ENCODE results near the gene ARHGAP11B.
"Not testable (repeated sequence)": the region's sequence is repeated elsewhere in the genome, so short reads cannot be mapped to it uniquely, and the experiment has no call there.

ARHGAP11B gene

GRCh38 chr15:30626632-30627031, 704 bp downstream of the ARHGAP11B start:
- peak overlapping the region; percentile 85 for H3K27ac ChIP-seq (ENCODE audit: insufficient read depth, low read length, poor library complexity, severe bottlenecking)
- peak overlapping the region; percentile 96 for H3K4me3 ChIP-seq (ENCODE audit: low read depth, low read length)
- Mint-ChIP-seq H3K4me3 (peak overlapping the region; percentile 96 to 99 (median 98)), H3K4me1 (peaks cover 6 to 29% (median 18%) of the 10 kb centered on the region in 4 donors), H3K27ac (peak overlapping the region; percentile 90 to 100 (median 94))
- H3K36me3 Mint-ChIP-seq; H3K27me3 Mint-ChIP-seq; H3K27me3 ChIP-seq (ENCODE audit: control insufficient read depth, insufficient read depth, low read length); H3K36me3 ChIP-seq (ENCODE audit: control insufficient read depth, insufficient read depth, low read length); H3K4me1 ChIP-seq (ENCODE audit: control insufficient read depth, insufficient read depth, low read length, poor library complexity, severe bottlenecking); H3K9me3 Mint-ChIP-seq; ATAC-seq (ENCODE audit: low read depth in 2 of 2); H3K9me3 ChIP-seq (ENCODE audit: control insufficient read depth in 2 of 2, low read length in 2 of 2): not testable (repeated sequence)
- DNase-seq: peak in 1 of 3 donors; percentile 24

DNA sequence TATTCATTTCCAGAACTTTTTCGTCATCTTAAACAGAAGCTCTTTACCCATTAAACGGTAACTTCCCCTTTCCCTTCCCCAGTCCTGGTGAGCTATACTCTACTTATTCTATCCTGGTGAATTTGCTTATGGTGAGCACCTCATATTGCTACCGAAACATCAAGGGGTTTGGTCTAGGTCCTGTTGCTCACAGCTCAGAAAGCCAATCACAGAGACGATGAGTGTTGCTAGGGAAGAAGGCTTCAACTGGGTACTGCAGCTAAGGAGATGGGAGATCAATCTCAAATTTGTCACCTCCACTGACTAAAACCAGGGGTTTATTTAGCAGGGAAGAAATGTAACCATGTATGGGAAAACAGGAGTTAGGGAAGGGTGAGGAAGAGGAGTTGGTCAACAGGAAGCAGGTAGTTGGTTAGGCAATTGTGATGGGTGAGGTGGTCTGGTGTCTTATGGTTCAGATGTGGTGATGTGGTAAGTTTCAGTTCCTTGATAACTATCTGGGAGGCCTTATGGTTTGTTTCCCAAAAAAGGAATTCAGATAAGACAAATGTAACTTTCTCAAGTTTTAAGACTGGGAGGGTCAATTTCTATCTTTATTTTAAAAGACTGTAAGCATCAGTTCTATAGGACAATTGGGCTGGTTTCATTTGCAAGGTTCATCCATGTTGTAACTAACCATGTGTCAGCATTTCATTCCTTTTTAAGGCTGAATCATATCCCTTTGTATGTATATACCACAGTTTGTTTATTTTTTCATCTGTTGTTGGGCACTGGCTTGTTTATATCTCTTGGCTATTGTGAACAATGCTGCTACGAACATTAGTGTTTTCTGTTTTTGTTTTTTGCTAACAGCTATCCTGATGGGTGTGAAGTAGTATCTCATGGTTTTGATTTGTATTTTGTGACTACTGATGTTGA, 24.3 kb downstream of the ARHGAP11B start:
- H3K27ac ChIP-seq (ENCODE audit: insufficient read depth, low read length, poor library complexity, severe bottlenecking): no peak overlapping the region

GRCh38 chr15:30661154-30661553, 35.2 kb downstream of the ARHGAP11B start:
- H3K36me3 Mint-ChIP-seq; H3K27me3 Mint-ChIP-seq; H3K9me3 ChIP-seq (ENCODE audit: control insufficient read depth in 2 of 2, low read length in 2 of 2); H3K36me3 ChIP-seq (ENCODE audit: control insufficient read depth, insufficient read depth, low read length); H3K4me3 Mint-ChIP-seq; H3K27ac Mint-ChIP-seq; H3K4me1 Mint-ChIP-seq; H3K4me3 ChIP-seq (ENCODE audit: low read depth, low read length); H3K9me3 Mint-ChIP-seq; ATAC-seq (ENCODE audit: low read depth in 2 of 2); H3K27ac ChIP-seq (ENCODE audit: insufficient read depth, low read length, poor library complexity, severe bottlenecking); H3K4me1 ChIP-seq (ENCODE audit: control insufficient read depth, insufficient read depth, low read length, poor library complexity, severe bottlenecking); H3K27me3 ChIP-seq (ENCODE audit: control insufficient read depth, insufficient read depth, low read length): not testable (repeated sequence)
- peak in 2 of 3 donors; percentile 32 to 45 for DNase-seq

More for the DNA sequence above, 24.3 kb downstream of the ARHGAP11B start:
- peaks cover 10 to 26% (median 20%) of the 10 kb centered on the region in 4 donors for H3K4me1 Mint-ChIP-seq
- Histone ChIP-seq H3K4me3 (ENCODE audit: low read depth, low read length) (peak overlapping the region; percentile 17), H3K4me1 (ENCODE audit: control insufficient read depth, insufficient read depth, low read length, poor library complexity, severe bottlenecking) (peaks cover 7% of the 10 kb centered on the region), H3K36me3 (ENCODE audit: control insufficient read depth, insufficient read depth, low read length) (no peaks in the 10 kb centered on the region), H3K27me3 (ENCODE audit: control insufficient read depth, insufficient read depth, low read length) (no peaks in the 10 kb centered on the region), H3K9me3 (ENCODE audit: control insufficient read depth in 2 of 2, low read length in 2 of 2) (no peaks in the 10 kb centered on the region)
- DNase-seq (peak in 1 of 3 donors; percentile 20), ATAC-seq (ENCODE audit: low read depth in 2 of 2) (no peak)
- H3K4me3 Mint-ChIP-seq: peak overlapping the region in 1 of 4 donors; percentile 62
- peak overlapping the region in 2 of 3 donors; percentile 37 to 52 for H3K27ac Mint-ChIP-seq
- H3K9me3 Mint-ChIP-seq: peaks cover 0 to 2% (median 0%) of the 10 kb centered on the region in 7 donors
- H3K36me3 Mint-ChIP-seq: peaks cover 17% of the 10 kb centered on the region
- no peaks in the 10 kb centered on the region for H3K27me3 Mint-ChIP-seq

DNA sequence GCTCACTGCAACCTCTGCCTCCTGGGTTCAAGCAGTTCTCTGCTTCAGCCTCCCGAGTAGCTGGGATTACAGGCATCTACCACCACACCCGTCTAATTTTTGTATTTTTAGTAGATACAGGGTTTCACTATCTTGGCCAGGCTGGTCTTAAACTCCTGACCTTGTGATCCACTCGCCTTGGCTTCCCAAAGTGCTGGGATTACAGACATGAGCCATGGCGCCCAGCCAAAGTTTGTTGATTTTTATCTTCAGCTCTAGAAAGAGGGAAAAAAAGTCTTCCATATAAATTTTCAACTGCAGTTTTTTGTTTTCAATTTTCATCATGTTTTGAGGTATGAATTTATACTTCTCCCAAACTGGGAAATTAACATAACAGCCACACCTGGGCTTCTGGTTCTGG, 43.7 kb downstream of the ARHGAP11B start:
- not testable (repeated sequence) for ATAC-seq (ENCODE audit: low read depth in 2 of 2); H3K4me3 Mint-ChIP-seq; H3K4me3 ChIP-seq (ENCODE audit: low read depth, low read length); H3K27me3 ChIP-seq (ENCODE audit: control insufficient read depth, insufficient read depth, low read length); H3K9me3 Mint-ChIP-seq; H3K27me3 Mint-ChIP-seq; H3K27ac ChIP-seq (ENCODE audit: insufficient read depth, low read length, poor library complexity, severe bottlenecking); DNase-seq; H3K4me1 ChIP-seq (ENCODE audit: control insufficient read depth, insufficient read depth, low read length, poor library complexity, severe bottlenecking); H3K36me3 ChIP-seq (ENCODE audit: control insufficient read depth, insufficient read depth, low read length); H3K9me3 ChIP-seq (ENCODE audit: control insufficient read depth in 2 of 2, low read length in 2 of 2)
- Mint-ChIP-seq H3K27ac (peak overlapping the region in 1 of 3 donors; percentile 57), H3K4me1 (peaks cover 0 to 15% (median 3%) of the 10 kb centered on the region in 4 donors), H3K36me3 (peaks cover 13% of the 10 kb centered on the region)

DNA sequence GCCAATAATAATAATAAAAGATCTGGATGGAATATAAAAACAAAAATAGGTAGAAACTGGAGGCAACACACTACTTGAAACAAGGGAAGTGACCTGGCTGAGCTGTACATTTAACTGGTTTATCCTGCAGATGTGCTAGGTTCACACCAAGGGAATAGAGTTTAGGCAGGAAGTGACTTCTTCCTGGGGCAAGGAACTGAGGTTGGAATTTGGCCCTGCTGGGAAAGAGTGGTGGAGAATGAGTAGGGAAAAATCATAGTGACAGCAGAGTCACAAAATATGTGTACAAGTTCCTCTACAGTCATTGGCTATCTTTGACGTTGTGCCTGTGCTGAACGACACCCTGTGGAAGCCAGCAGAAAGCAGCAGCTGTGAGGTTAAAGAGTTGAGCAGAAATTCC, 44.1 kb downstream of the ARHGAP11B start:
- no peaks in the 10 kb centered on the region for H3K9me3 Mint-ChIP-seq
- peaks cover 0 to 15% (median 3%) of the 10 kb centered on the region in 4 donors for H3K4me1 Mint-ChIP-seq
- H3K27me3 ChIP-seq (ENCODE audit: control insufficient read depth, insufficient read depth, low read length): no peaks in the 10 kb centered on the region
- no peak overlapping the region for H3K27ac ChIP-seq (ENCODE audit: insufficient read depth, low read length, poor library complexity, severe bottlenecking)
- no peak for ATAC-seq (ENCODE audit: low read depth in 2 of 2)
- H3K27ac Mint-ChIP-seq: peak overlapping the region in 2 of 3 donors; percentile 28 to 57
- no peaks in the 10 kb centered on the region for H3K4me1 ChIP-seq (ENCODE audit: control insufficient read depth, insufficient read depth, low read length, poor library complexity, severe bottlenecking)
- no peaks in the 10 kb centered on the region for H3K36me3 ChIP-seq (ENCODE audit: control insufficient read depth, insufficient read depth, low read length)
- H3K36me3 Mint-ChIP-seq: peaks cover 13% of the 10 kb centered on the region
- H3K4me3 Mint-ChIP-seq: no peak overlapping the region
- H3K27me3 Mint-ChIP-seq: no peaks in the 10 kb centered on the region
- H3K9me3 ChIP-seq (ENCODE audit: control insufficient read depth in 2 of 2, low read length in 2 of 2): no peaks in the 10 kb centered on the region
- no peak for DNase-seq
- H3K4me3 ChIP-seq (ENCODE audit: low read depth, low read length): no peak overlapping the region

GRCh38 chr15:30671309-30671708, 45.4 kb downstream of the ARHGAP11B start:
- no peak overlapping the region for H3K4me3 Mint-ChIP-seq
- no peak for DNase-seq
- no peaks in the 10 kb centered on the region for H3K9me3 Mint-ChIP-seq
- Histone ChIP-seq H3K4me3 (ENCODE audit: low read depth, low read length) (no peak overlapping the region), H3K27ac (ENCODE audit: insufficient read depth, low read length, poor library complexity, severe bottlenecking) (no peak overlapping the region), H3K4me1 (ENCODE audit: control insufficient read depth, insufficient read depth, low read length, poor library complexity, severe bottlenecking) (no peaks in the 10 kb centered on the region), H3K27me3 (ENCODE audit: control insufficient read depth, insufficient read depth, low read length) (no peaks in the 10 kb centered on the region), H3K36me3 (ENCODE audit: control insufficient read depth, insufficient read depth, low read length) (no peaks in the 10 kb centered on the region), H3K9me3 (ENCODE audit: control insufficient read depth in 2 of 2, low read length in 2 of 2) (no peaks in the 10 kb centered on the region)
- H3K4me1 Mint-ChIP-seq: peaks cover 0 to 8% (median 3%) of the 10 kb centered on the region in 4 donors
- H3K36me3 Mint-ChIP-seq: peaks cover 13% of the 10 kb centered on the region
- peak overlapping the region in 1 of 3 donors; percentile 29 for H3K27ac Mint-ChIP-seq
- H3K27me3 Mint-ChIP-seq: no peaks in the 10 kb centered on the region
- ATAC-seq (ENCODE audit: low read depth in 2 of 2): no peak

GRCh38 chr15:30675126-30675525, 49.2 kb downstream of the ARHGAP11B start:
- Mint-ChIP-seq H3K27ac (no peak overlapping the region), H3K27me3 (no peaks in the 10 kb centered on the region), H3K9me3 (peaks cover 0 to 2% (median 0%) of the 10 kb centered on the region in 7 donors), H3K4me1 (peaks cover 0 to 2% (median 0%) of the 10 kb centered on the region in 4 donors), H3K36me3 (peaks cover 9% of the 10 kb centered on the region), H3K4me3 (no peak overlapping the region)
- ATAC-seq (ENCODE audit: low read depth in 2 of 2) (no peak), DNase-seq (no peak)
- Histone ChIP-seq H3K9me3 (ENCODE audit: control insufficient read depth in 2 of 2, low read length in 2 of 2) (no peaks in the 10 kb centered on the region), H3K36me3 (ENCODE audit: control insufficient read depth, insufficient read depth, low read length) (no peaks in the 10 kb centered on the region), H3K27me3 (ENCODE audit: control insufficient read depth, insufficient read depth, low read length) (no peaks in the 10 kb centered on the region), H3K4me3 (ENCODE audit: low read depth, low read length) (no peak overlapping the region), H3K27ac (ENCODE audit: insufficient read depth, low read length, poor library complexity, severe bottlenecking) (no peak overlapping the region), H3K4me1 (ENCODE audit: control insufficient read depth, insufficient read depth, low read length, poor library complexity, severe bottlenecking) (no peaks in the 10 kb centered on the region)

- H3K9me3 Mint-ChIP-seq; H3K9me3 ChIP-seq (ENCODE audit: control insufficient read depth in 2 of 2, low read length in 2 of 2); H3K27me3 Mint-ChIP-seq; H3K27ac ChIP-seq (ENCODE audit: insufficient read depth, low read length, poor library complexity, severe bottlenecking); H3K27me3 ChIP-seq (ENCODE audit: control insufficient read depth, insufficient read depth, low read length); H3K27ac Mint-ChIP-seq; H3K4me3 ChIP-seq (ENCODE audit: low read depth, low read length); ATAC-seq (ENCODE audit: low read depth in 2 of 2); H3K36me3 ChIP-seq (ENCODE audit: control insufficient read depth, insufficient read depth, low read length); H3K36me3 Mint-ChIP-seq; H3K4me3 Mint-ChIP-seq; DNase-seq; H3K4me1 Mint-ChIP-seq; H3K4me1 ChIP-seq (ENCODE audit: control insufficient read depth, insufficient read depth, low read length, poor library complexity, severe bottlenecking): not testable (repeated sequence)
Observed at GRCh38 chr15:30675891-30676290, 50.0 kb downstream of the ARHGAP11B start.
